ENCODE measurements around the gene CCNYL1. TPM values are rescaled to one million over a fixed set of nuclear protein-coding genes. Genes with fewer than 3 reads are reported as not detected.

CCNYL1 gene
- total RNA-seq, 2 experiments from 2014 or later, result 8.7 to 11.1 TPM

- H3K27ac Mint-ChIP-seq, result no peak overlapping the region
- H3K36me3 Mint-ChIP-seq (ENCODE audit: low read depth), result peaks cover 31% of the 10 kb centered on the region
- ATAC-seq (ENCODE audit: poor library complexity) (no peak), DNase-seq (no peak)
- Histone ChIP-seq H3K36me3 (ENCODE audit: insufficient read depth, low read length) (peaks cover 24% of the 10 kb centered on the region), H3K27me3 (ENCODE audit: control insufficient read depth in 1 of 2, insufficient read depth in 2 of 2, low read length in 2 of 2) (no peaks in the 10 kb centered on the region), H3K4me3 (ENCODE audit: low read length) (no peak overlapping the region), H3K27ac (ENCODE audit: low read depth in 1 of 2, low read length in 2 of 2) (no peak overlapping the region), H3K9me3 (ENCODE audit: control insufficient read depth in 1 of 2, insufficient read depth in 1 of 2, low read length in 2 of 2) (no peaks in the 10 kb centered on the region), H3K4me1 (ENCODE audit: insufficient read depth, low read length) (no peaks in the 10 kb centered on the region)
- TF ChIP-seq CTCF (IDR thresholded peaks at IDR 0.05), result no peak
- ChIA-PET POLR2A (no interaction called here), CTCF (no interaction called here)
- no peak overlapping the region for H3K4me3 Mint-ChIP-seq
- no peaks in the 10 kb centered on the region for H3K4me1 Mint-ChIP-seq (ENCODE audit: low read depth)
- intact Hi-C loops (cut with DNase I, micrococcal nuclease), result loop anchor here in 1 of 2 experiments (2.0 to 5.0 kb wide), 3 partner anchors 51 to 325 kb away; no protein-coding TSS in a partner anchor
- no peaks in the 10 kb centered on the region for H3K27me3 Mint-ChIP-seq
- H3K9me3 Mint-ChIP-seq, result no peaks in the 10 kb centered on the region
Observed at GRCh38 chr2:207747653-207748560, 36.5 kb downstream of the CCNYL1 start.

GRCh38 chr2:207748993-207749392, 37.6 kb downstream of the CCNYL1 start:
- Histone ChIP-seq H3K36me3 (ENCODE audit: insufficient read depth, low read length) (peaks cover 18% of the 10 kb centered on the region), H3K9me3 (ENCODE audit: control insufficient read depth in 1 of 2, insufficient read depth in 1 of 2, low read length in 2 of 2) (no peaks in the 10 kb centered on the region), H3K4me3 (ENCODE audit: low read length) (no peak overlapping the region), H3K4me1 (ENCODE audit: insufficient read depth, low read length) (no peaks in the 10 kb centered on the region), H3K27me3 (ENCODE audit: control insufficient read depth in 1 of 2, insufficient read depth in 2 of 2, low read length in 2 of 2) (no peaks in the 10 kb centered on the region), H3K27ac (ENCODE audit: low read depth in 1 of 2, low read length in 2 of 2) (no peak overlapping the region)
- no peak for TF ChIP-seq CTCF (IDR thresholded peaks at IDR 0.05)
- Mint-ChIP-seq H3K27me3 (no peaks in the 10 kb centered on the region), H3K9me3 (no peaks in the 10 kb centered on the region), H3K4me3 (no peak overlapping the region), H3K36me3 (ENCODE audit: low read depth) (peaks cover 39% of the 10 kb centered on the region), H3K27ac (no peak overlapping the region), H3K4me1 (ENCODE audit: low read depth) (no peaks in the 10 kb centered on the region)
- ChIA-PET POLR2A (interaction anchor here (1.3 kb wide), 1 partner anchor 38 kb away, joined by 4 read pairs; the partner anchor contains the start of gene CCNYL1), CTCF (no interaction called here)
- intact Hi-C loops (cut with DNase I, micrococcal nuclease), result loop anchor here in 1 of 2 experiments (5.0 kb wide), 1 partner anchor 52 kb away; no protein-coding TSS in a partner anchor
- no peak for DNase-seq
- no peak for ATAC-seq (ENCODE audit: poor library complexity)

GRCh38 chr2:207749873-207750272, 38.4 kb downstream of the CCNYL1 start:
- Mint-ChIP-seq H3K4me3 (no peak overlapping the region), H3K36me3 (ENCODE audit: low read depth) (peaks cover 41% of the 10 kb centered on the region), H3K4me1 (ENCODE audit: low read depth) (no peaks in the 10 kb centered on the region), H3K27me3 (no peaks in the 10 kb centered on the region), H3K9me3 (no peaks in the 10 kb centered on the region), H3K27ac (no peak overlapping the region)
- Histone ChIP-seq H3K27ac (ENCODE audit: low read depth in 1 of 2, low read length in 2 of 2) (no peak overlapping the region), H3K9me3 (ENCODE audit: control insufficient read depth in 1 of 2, insufficient read depth in 1 of 2, low read length in 2 of 2) (no peaks in the 10 kb centered on the region), H3K27me3 (ENCODE audit: control insufficient read depth in 1 of 2, insufficient read depth in 2 of 2, low read length in 2 of 2) (no peaks in the 10 kb centered on the region), H3K36me3 (ENCODE audit: insufficient read depth, low read length) (peaks cover 18% of the 10 kb centered on the region), H3K4me1 (ENCODE audit: insufficient read depth, low read length) (no peaks in the 10 kb centered on the region), H3K4me3 (ENCODE audit: low read length) (no peak overlapping the region)
- ChIA-PET CTCF (no interaction called here), POLR2A (interaction anchor here (1.3 kb wide), 1 partner anchor 39 kb away, joined by 4 read pairs; the partner anchor contains the start of gene CCNYL1)
- no peak for ATAC-seq (ENCODE audit: poor library complexity)
- intact Hi-C loops (cut with DNase I, micrococcal nuclease), result loop anchor here in 1 of 2 experiments (5.0 kb wide), 1 partner anchor 53 kb away; no protein-coding TSS in a partner anchor
- no peak for DNase-seq
- no peak for TF ChIP-seq CTCF (IDR thresholded peaks at IDR 0.05)
